GM18868 (cell line): ENCODE measurements around the gene PHF2.

ENCODE experiments used
- ATAC-seq: cut with Tn5 transposase; IDR thresholded peaks from one replicate; pipeline ENCODE4 v1.9.1; 2021; ENCODE audit warnings: mild to moderate bottlenecking, moderate library complexity; ENCODE audit not compliant: unreplicated experiment

The PHF2 gene

DNA sequence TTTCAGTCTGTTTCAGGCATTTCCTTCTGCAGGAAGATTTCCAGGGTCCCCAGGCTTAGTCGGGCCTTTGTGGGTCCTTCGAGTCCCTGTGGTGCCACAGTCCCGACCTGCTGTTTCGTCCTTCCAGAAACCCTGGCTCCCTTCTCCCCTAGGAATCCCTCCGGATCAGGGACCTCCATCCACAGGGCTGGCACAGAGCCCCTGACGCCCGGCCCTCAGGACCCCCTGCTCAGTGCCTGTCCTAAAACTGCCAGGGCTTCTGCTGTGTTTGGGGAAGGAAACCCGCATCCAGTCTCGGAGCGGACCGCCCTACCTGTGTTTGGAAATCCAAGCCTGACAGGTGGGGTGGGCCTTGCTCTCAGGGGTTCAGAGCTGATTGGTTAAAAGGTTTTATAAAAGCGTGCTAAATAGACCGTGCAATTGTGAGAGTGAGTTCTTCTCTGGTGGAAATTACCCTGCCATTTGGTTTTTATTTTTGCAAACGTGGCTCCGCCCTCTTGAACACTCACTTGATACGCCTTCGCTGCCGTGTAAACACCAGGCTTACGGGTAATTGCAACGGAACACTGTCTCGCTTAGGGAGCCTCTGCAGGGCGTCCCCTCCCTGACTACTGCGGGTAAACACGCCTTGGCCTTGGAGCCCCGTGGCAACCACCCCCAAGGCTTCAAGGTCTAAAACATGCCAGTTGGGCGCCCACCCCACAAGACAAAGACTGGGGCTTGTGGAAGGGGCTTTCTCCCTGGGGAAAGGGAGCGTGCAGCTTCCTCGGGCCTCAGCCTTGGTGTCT is 121.2 kb downstream of the PHF2 start:
- no peak for ATAC-seq

DNA sequence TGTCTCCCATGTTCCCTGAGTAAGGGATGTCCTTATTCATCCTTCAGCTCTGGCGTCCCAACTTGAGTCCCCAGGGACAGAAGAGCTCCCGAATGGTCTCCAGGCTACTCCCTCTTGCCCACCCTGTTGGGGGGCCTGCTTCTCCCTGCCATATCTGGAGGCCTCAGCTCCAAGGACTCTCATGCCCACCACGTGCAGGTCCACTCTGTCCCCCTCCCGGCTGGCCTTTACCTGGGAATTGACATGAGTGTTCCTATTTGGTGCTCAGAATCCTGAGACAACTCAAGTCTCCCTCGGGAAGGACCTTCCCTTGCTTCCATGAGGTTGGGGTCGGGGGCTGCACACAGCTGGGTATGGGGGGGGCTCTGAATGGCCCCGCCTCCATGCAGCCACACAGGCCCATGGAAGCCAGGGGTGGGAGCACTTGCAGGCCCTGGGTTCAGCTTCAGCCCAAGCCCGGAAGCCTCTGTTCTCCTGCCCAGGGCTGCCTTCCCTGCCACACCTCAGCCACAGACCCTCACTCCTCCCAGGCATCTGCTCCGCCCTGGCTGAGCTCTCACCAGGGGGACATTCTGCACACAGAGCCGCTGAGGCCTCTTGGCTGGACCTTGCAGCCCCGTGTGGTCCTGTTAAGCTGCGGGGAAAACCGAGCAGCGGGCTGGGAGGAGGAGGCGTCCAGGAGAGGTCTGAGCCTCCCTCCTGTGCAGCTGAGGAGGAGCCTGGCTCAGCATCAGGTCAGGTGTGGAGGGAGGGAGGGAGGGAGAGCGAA is 121.9 kb downstream of the PHF2 start:
- no peak for ATAC-seq

- ATAC-seq: no peak
These were observed 123.3 kb downstream of the PHF2 start for GRCh38 chr9:93699650-93700049.

GRCh38 chr9:93701494-93702218 is 125.3 kb downstream of the PHF2 start:
- no peak for ATAC-seq

- ATAC-seq: no peak
These were observed 125.9 kb downstream of the PHF2 start for GRCh38 chr9:93702261-93702660.

DNA sequence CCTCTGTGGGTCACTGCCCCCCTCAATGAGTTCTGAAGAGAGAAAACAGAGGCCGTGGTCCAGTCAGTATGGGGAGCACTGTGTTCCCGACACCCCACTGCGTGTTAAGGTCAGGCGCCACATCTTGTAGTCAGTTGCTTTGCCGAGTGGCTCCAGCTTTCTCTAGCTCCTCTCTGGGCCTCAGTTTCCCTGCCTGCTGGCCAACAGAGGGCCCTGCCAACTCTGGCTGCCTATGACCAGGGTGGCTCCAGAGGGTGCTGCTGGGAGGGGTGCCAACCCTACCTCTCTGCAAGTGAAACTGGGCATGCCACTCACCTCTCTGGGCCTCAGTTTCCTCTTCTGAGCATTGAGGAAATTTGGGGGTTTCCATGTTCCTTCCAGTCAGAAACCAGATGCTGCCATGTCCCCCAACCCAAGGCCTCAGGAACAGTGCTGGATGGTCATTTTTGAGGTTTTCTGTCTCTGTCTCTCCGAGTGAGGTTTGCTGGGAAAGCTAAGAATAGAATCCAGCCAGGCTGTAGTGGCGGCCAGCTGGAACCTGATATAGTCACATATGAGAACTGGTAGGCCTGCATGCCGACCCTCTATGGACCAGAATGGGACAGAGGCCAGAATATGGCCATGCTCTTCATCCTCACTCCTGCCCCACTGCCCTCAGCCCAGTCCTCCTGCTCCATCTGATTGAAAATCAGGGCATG is 132.1 kb downstream of the PHF2 start:
- ATAC-seq: no peak

DNA sequence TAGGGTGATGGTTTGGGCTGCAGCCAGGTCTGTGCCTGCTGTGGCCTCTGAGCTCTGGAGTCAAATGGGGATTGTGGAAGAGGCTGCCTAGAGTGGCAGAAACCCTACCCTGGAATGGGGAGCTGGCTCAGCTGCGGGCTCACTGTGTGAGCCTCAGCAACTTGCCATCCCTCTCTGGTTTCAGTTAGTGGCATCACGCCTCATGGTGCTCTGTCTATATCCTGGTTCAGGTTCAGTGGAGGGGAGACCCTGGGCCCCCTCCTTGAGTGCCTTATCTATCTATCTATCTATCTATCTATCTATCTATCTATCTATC is 132.6 kb downstream of the PHF2 start:
- ATAC-seq: no peak

DNA sequence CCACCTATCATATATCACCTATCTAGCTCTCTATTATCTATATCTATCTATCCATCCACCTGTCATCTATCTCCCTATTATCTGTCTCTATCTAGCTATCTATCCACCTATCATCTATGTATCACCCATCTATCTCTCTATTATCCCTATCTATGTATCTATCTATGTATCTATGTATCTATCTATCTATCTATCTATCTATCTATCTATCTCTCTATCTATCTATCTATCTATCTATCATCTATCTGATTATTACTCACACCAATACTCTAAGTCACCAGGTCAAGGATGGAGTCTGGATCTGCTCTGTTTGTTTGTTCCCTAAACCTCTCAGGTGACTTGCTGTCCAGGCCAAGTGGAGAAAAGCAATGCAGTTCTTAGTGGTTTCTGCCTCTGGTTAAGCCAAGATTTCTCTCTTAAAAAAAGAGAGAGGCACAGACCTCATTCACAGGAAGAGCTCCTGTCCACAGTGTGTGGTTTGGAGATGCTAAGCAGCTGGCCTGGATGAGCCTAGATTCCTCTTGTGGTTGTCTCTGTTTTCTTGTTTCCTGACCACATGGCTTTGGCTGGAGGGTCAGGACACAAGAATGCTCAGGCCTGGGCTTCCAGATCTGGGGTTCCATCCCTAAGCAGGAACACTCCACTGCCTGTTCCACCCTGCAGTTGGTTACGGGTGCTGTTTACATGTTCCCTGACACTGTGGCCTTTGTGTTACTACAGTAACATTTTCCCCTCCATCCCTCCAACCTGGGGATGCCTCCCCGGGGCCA is 133.4 kb downstream of the PHF2 start:
- no peak for ATAC-seq

- ATAC-seq: no peak
These were observed 134.0 kb downstream of the PHF2 start for GRCh38 chr9:93710370-93710723.

GRCh38 chr9:93711002-93711401 is 134.6 kb downstream of the PHF2 start:
- ATAC-seq: no peak

GRCh38 chr9:93712896-93713295 is 136.5 kb downstream of the PHF2 start:
- no peak for ATAC-seq

DNA sequence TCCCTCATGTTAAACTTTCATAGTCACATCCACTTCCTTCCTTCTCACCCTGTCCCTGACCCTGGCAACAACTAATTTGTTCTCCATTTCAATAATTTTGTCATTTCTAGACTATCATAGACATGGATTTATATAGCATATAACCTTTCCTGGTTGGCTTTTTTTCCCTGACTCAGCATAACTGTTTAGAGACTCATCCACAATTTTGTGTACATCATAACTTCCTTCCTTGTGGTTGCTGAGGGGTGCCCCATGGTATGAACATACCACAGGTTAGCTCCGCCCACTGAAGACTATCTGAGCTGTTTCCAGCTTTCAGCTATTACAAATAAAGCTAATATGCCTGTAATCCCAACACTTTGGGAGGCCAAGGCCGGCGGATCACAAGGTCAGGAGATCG is 137.3 kb downstream of the PHF2 start:
- no peak for ATAC-seq

DNA sequence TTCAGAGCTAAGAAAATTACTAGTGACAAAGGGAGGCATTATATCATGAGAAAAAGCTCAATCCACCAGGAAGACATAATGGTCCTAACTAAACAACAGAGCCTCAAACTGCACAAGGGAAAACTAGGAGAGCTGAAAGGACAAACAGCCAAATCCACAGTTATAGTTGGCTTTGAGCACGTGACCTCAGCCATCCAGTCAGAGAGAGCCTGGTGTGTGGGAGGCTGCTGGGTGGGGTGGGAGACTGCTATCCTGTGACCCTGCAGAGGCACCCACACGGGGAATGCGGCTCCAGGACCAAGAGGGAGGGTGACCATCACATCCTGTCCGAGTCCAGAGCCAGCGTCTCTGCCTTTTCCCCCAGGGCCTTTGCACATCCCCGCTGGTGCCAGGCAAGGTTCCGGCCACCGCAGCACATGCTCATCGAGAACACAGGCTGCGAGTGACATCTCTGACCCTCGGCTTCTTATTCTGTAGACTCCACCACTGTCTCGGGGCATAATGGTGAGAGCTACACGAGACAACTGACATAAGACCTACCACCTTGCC is 145.1 kb downstream of the PHF2 start:
- ATAC-seq: no peak

DNA sequence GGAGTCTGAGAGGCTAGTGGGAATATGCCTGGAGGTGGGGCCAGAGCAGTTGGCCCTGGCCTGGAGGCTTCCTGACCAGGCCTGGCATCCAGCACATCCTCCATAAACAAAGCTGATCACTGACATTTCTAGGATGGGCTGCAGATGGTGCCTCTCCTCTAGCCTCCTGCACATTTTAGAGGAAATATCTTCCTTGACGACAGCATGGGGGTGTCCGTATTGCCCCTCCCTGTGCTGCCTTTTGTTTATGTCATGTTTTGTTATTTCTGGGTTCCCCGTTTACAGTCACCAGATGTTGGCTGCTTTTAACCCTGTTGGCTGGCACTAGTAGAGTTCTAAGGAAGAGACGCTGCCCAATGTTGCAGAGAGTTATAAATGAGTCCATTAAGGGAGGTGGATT is 148.5 kb downstream of the PHF2 start:
- ATAC-seq: no peak

DNA sequence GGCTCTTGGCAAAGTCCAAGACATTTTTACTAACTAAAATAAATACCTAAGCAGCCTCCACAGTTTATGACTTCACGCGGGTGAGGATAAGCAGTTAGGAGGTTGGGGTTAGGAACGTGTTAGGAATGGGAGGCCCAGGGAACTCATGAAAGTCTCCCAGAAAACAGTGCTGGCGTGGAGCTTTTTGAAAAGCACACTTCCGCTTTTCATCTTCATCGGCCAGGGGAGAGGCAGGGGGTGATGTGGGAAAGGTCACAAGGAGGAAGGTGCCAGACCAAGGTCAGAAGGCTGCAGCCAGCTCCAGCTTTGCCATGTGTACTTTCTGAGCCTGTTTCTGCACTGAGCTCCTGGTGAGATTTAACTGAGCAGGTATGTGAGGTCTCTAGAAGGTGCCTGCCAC is 149.0 kb downstream of the PHF2 start:
- ATAC-seq: no peak

DNA sequence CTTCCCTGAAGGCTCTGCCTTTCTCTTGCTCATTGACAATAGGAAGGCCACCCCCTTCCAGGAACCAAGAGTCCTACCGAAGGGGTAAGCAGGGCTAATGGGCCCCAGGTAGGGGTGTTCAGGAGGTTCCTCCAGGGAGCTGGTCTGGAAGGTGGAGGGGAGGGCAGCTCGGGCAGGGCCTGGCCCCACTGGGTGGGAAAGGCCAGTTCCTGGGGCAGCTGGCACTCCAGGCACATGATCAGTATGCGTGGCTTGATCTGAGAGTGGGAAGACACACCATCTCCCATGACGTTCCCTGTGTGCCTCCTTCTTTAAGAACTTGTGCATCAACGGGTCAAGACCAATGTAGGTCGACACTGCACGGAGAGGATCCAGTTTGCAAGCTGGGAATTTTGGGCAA is 149.8 kb downstream of the PHF2 start:
- ATAC-seq: no peak
